Caco-2 (cell line): Measurements from ENCODE around the gene DOCK9. TPM values are rescaled to one million over a fixed set of nuclear protein-coding genes. Genes with fewer than 3 reads are reported as not detected.

Experiments used
- BruUV-seq: library from RNA; stranded (reverse); fragments of 400-500 nt; replicated peaks from 2 replicates; lab custom pipeline; 2021; lab: Mats Ljungman, UMichigan
- CTCF ChIA-PET: fragments of 300-600 bp; sonication (Branson Sonifier 250); formaldehyde crosslinking; loops from one replicate; lab custom pipeline; 2022; ENCODE audit warnings: antibody characterized with exemption; lab: Charles Lee
- POLR2A ChIA-PET: fragments of 300-600 bp; sonication (Branson Sonifier 250); formaldehyde crosslinking; loops from one replicate; lab custom pipeline; 2022; ENCODE audit warnings: antibody characterized with exemption; lab: Charles Lee
- DNase-seq, 2 experiments: peaks; one replicate each; pipeline versions ENCODE4 v3.0.0 to v3.0.0-alpha.2; 2020 to 2022
- H3K27me3 ChIP-seq: replicated peaks from 2 replicates; pipeline ENCODE4 v1.6.0; 2011; ENCODE audit warnings: low read length; ENCODE audit not compliant: control insufficient read depth, insufficient read depth
- H3K36me3 ChIP-seq: 2 replicates; pipeline ENCODE4 v1.5.1; 2011; ENCODE audit warnings: low read length; ENCODE audit not compliant: control insufficient read depth, insufficient read depth
- H3K4me1 ChIP-seq: fragments of 250-450 bp; sonication (Bioruptor Pico); 2 replicates; pipeline ENCODE4 v1.5.1; 2020; ENCODE audit warnings: mild to moderate bottlenecking
- H3K4me3 ChIP-seq: 2 replicates; pipeline ENCODE4 v1.5.1; 2011; ENCODE audit warnings: low read depth, mild to moderate bottlenecking, control low read depth, low read length
- H3K9me3 ChIP-seq: fragments of 250-450 bp; sonication (Bioruptor Pico); 2 replicates; pipeline ENCODE4 v1.5.1; 2020; ENCODE audit warnings: mild to moderate bottlenecking, moderate library complexity
- H3K27ac Mint-ChIP-seq: one replicate; pipeline ENCODE4 v1.8.0; 2022; ENCODE audit warnings: mixed read lengths; ENCODE audit not compliant: unreplicated experiment
- H3K27me3 Mint-ChIP-seq: one replicate; pipeline ENCODE4 v1.8.0; 2022; ENCODE audit warnings: mixed read lengths; ENCODE audit not compliant: insufficient read depth, unreplicated experiment
- H3K36me3 Mint-ChIP-seq: one replicate; pipeline ENCODE4 v1.8.0; 2022; ENCODE audit warnings: mild to moderate bottlenecking, mixed read lengths; ENCODE audit not compliant: insufficient read depth, unreplicated experiment
- H3K4me1 Mint-ChIP-seq: one replicate; pipeline ENCODE4 v1.8.0; 2022; ENCODE audit warnings: low read depth, mixed read lengths; ENCODE audit not compliant: unreplicated experiment
- H3K4me3 Mint-ChIP-seq: one replicate; pipeline ENCODE4 v1.8.0; 2022; ENCODE audit warnings: mild to moderate bottlenecking, moderate library complexity, mixed read lengths; ENCODE audit not compliant: unreplicated experiment
- H3K9me3 Mint-ChIP-seq: one replicate; pipeline ENCODE4 v1.8.0; 2022; ENCODE audit warnings: mixed read lengths; ENCODE audit not compliant: unreplicated experiment
- intact Hi-C: fragments of 100-400 bp; cut with micrococcal nuclease; formaldehyde crosslinking; loops from one replicate; pipeline ENCODE4 v1.10.0; 2022; ENCODE audit not compliant: unreplicated experiment
- total RNA-seq: library from RNA; stranded (reverse); gene quantifications from 2 replicates; pipeline ENCODE4 v1.2.3, GENCODE V29; 2022
- TF ChIP-seq, protein P1 (sequence below), 2 experiments: fragments of 200-600 bp in 1 of 2; IDR thresholded peaks; 1 replicate in 1 of 2; 2 replicates in 1 of 2; pipeline versions ENCODE4 v1.5.1 to v1.8.0; 2011 to 2022; ENCODE audit warnings: antibody characterized with exemption in 1 of 2, control low read depth in 1 of 2, inconsistent platforms in 1 of 2, low read depth in 1 of 2, low read length in 1 of 2, mild to moderate bottlenecking in 1 of 2, moderate library complexity in 1 of 2; ENCODE audit not compliant: insufficient read depth in 1 of 2, severe bottlenecking in 1 of 2, unreplicated experiment in 1 of 2

The DOCK9 gene
- total RNA-seq, 1 experiment from 2014 or later, result 260 TPM

DNA sequence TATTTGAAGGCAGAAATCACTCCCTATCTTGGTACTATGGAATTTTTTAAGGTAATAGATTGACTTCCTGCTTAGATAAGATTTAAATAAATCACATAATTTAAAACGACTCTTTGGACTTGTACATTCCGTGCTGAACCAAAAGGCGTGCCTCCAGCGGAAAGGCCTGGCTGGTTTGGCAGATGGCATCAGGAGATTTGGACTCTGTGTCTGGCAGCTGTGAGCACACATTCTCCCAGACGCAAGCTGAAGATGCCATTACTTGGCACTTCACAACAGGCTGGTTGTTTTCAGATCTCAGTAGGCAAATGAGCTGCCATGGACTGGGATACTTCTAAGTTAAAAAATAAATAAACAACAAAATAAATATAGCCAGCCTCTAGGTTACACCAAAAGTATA, 120.9 kb downstream of the DOCK9 start:
- Histone ChIP-seq H3K9me3 (no peaks in the 10 kb centered on the region), H3K27me3 (no peaks in the 10 kb centered on the region), H3K4me3 (no peak overlapping the region), H3K4me1 (no peaks in the 10 kb centered on the region), H3K36me3 (peaks cover 2% of the 10 kb centered on the region)
- TF ChIP-seq, protein P1, sequence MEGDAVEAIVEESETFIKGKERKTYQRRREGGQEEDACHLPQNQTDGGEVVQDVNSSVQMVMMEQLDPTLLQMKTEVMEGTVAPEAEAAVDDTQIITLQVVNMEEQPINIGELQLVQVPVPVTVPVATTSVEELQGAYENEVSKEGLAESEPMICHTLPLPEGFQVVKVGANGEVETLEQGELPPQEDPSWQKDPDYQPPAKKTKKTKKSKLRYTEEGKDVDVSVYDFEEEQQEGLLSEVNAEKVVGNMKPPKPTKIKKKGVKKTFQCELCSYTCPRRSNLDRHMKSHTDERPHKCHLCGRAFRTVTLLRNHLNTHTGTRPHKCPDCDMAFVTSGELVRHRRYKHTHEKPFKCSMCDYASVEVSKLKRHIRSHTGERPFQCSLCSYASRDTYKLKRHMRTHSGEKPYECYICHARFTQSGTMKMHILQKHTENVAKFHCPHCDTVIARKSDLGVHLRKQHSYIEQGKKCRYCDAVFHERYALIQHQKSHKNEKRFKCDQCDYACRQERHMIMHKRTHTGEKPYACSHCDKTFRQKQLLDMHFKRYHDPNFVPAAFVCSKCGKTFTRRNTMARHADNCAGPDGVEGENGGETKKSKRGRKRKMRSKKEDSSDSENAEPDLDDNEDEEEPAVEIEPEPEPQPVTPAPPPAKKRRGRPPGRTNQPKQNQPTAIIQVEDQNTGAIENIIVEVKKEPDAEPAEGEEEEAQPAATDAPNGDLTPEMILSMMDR (IDR thresholded peaks at IDR 0.05; ENCODE audit: insufficient read depth in 1 of 2, low read depth in 1 of 2, low read length in 1 of 2, severe bottlenecking in 1 of 2, unreplicated experiment in 1 of 2), result no peak
- Mint-ChIP-seq H3K27ac (no peak overlapping the region), H3K36me3 (peaks cover 97% of the 10 kb centered on the region), H3K4me3 (no peak overlapping the region), H3K9me3 (no peaks in the 10 kb centered on the region), H3K4me1 (no peaks in the 10 kb centered on the region), H3K27me3 (no peaks in the 10 kb centered on the region)
- DNase-seq, result no peak
- no TSS peak for BruUV-seq
- ChIA-PET POLR2A (no interaction called here), CTCF (no interaction called here)
- intact Hi-C loops, result no loop called here

GRCh38 chr13:98854448-98854847, 123.4 kb downstream of the DOCK9 start:
- POLR2A ChIA-PET, result no interaction called here
- Histone ChIP-seq H3K4me1 (no peaks in the 10 kb centered on the region), H3K4me3 (no peak overlapping the region), H3K27me3 (no peaks in the 10 kb centered on the region), H3K9me3 (no peaks in the 10 kb centered on the region), H3K36me3 (peaks cover 2% of the 10 kb centered on the region)
- no peak overlapping the region for H3K27ac Mint-ChIP-seq
- no peaks in the 10 kb centered on the region for H3K9me3 Mint-ChIP-seq
- no peaks in the 10 kb centered on the region for H3K4me1 Mint-ChIP-seq
- no peak for DNase-seq
- H3K27me3 Mint-ChIP-seq, result no peaks in the 10 kb centered on the region
- TF ChIP-seq, protein P1 (IDR thresholded peaks at IDR 0.05; ENCODE audit: insufficient read depth in 1 of 2, low read depth in 1 of 2, low read length in 1 of 2, severe bottlenecking in 1 of 2, unreplicated experiment in 1 of 2), result no peak
- intact Hi-C loops, result no loop called here
- no peak overlapping the region for H3K4me3 Mint-ChIP-seq
- CTCF ChIA-PET, result no interaction called here
- BruUV-seq, result no TSS peak
- H3K36me3 Mint-ChIP-seq, result peaks cover 88% of the 10 kb centered on the region

- CTCF ChIA-PET, result no interaction called here
- Mint-ChIP-seq H3K27ac (no peak overlapping the region), H3K4me1 (no peaks in the 10 kb centered on the region), H3K27me3 (no peaks in the 10 kb centered on the region), H3K9me3 (no peaks in the 10 kb centered on the region), H3K36me3 (peaks cover 82% of the 10 kb centered on the region), H3K4me3 (no peak overlapping the region)
- DNase-seq, result no peak
- Histone ChIP-seq H3K36me3 (no peaks in the 10 kb centered on the region; the same call in 1 of the 2 replicates), H3K27me3 (no peaks in the 10 kb centered on the region), H3K4me3 (no peak overlapping the region), H3K4me1 (no peaks in the 10 kb centered on the region), H3K9me3 (no peaks in the 10 kb centered on the region)
- POLR2A ChIA-PET, result no interaction called here
- BruUV-seq, result no TSS peak
- intact Hi-C loops, result no loop called here
- TF ChIP-seq, protein P1 (IDR thresholded peaks at IDR 0.05; ENCODE audit: insufficient read depth in 1 of 2, low read depth in 1 of 2, low read length in 1 of 2, severe bottlenecking in 1 of 2, unreplicated experiment in 1 of 2), result no peak
Observed at GRCh38 chr13:98853771-98854221, 124.1 kb downstream of the DOCK9 start.
